ENCODE measurements around the gene CCL11. TPM values are rescaled to one million over a fixed set of nuclear protein-coding genes. Genes with fewer than 3 reads are reported as not detected.

Gene CCL11
- total RNA-seq, 4 donors from 2014 or later = not detected

- Histone ChIP-seq H3K36me3 (no peaks in the 10 kb centered on the region), H3K4me3 (no peak overlapping the region), H3K27me3 (no peaks in the 10 kb centered on the region), H3K4me1 (peaks cover 35% of the 10 kb centered on the region), H3K9me3 (no peaks in the 10 kb centered on the region), H3K27ac (no peak overlapping the region)
- TF ChIP-seq POLR2A (IDR thresholded peaks at IDR 0.05) = no peak
- no peak for TF ChIP-seq EP300 (IDR thresholded peaks at IDR 0.05)
- TF ChIP-seq CTCF (IDR thresholded peaks at IDR 0.05) = no peak
- no peak for TF ChIP-seq POLR2AphosphoS5 (IDR thresholded peaks at IDR 0.05)
- 71% methylated on average over 1 of the region's 1 CpG for WGBS
- no peak for DNase-seq (ENCODE audit: low spot score in 2 of 2)
Observed at GRCh38 chr17:34257986-34258326, 27.6 kb upstream of the CCL11 start.

GRCh38 chr17:34259146-34259545 lies 26.4 kb upstream of the CCL11 start:
- Histone ChIP-seq H3K4me3 (no peak overlapping the region), H3K27ac (no peak overlapping the region), H3K9me3 (no peaks in the 10 kb centered on the region), H3K36me3 (no peaks in the 10 kb centered on the region), H3K27me3 (no peaks in the 10 kb centered on the region), H3K4me1 (peaks cover 24% of the 10 kb centered on the region)
- DNase-seq (ENCODE audit: low spot score in 2 of 2) = no peak
- no peak for TF ChIP-seq CTCF (IDR thresholded peaks at IDR 0.05)
- no peak for TF ChIP-seq POLR2A (IDR thresholded peaks at IDR 0.05)
- no peak for TF ChIP-seq EP300 (IDR thresholded peaks at IDR 0.05)
- TF ChIP-seq POLR2AphosphoS5 (IDR thresholded peaks at IDR 0.05) = no peak

DNA sequence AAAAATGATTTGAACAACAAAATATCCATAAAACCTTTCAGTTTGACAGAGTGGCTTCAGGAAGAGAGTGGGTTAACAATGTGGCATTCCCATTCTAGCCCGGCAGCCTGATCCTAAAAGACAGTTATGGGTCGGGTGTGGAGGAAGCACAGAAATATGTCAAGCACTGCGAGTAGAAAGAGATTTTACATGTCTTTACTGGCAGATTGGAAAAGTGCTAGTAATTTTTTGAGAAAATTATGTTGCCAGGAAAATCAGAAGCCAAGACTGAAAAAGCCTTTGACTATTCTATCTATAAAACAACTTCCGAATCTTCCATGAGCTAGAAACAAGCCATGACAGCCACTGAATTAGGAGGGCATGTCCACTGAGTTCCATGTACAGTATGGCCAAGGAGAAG lies 24.7 kb upstream of the CCL11 start:
- Histone ChIP-seq H3K27me3 (no peaks in the 10 kb centered on the region), H3K36me3 (no peaks in the 10 kb centered on the region), H3K9me3 (no peaks in the 10 kb centered on the region), H3K4me3 (no peak overlapping the region), H3K27ac (no peak overlapping the region), H3K4me1 (peaks cover 7% of the 10 kb centered on the region)
- no peak for TF ChIP-seq CTCF (IDR thresholded peaks at IDR 0.05)
- no peak for TF ChIP-seq POLR2A (IDR thresholded peaks at IDR 0.05)
- TF ChIP-seq POLR2AphosphoS5 (IDR thresholded peaks at IDR 0.05) = no peak
- no peak for TF ChIP-seq EP300 (IDR thresholded peaks at IDR 0.05)
- WGBS = 35% methylated on average over 4 of the region's 4 CpGs
- no peak for DNase-seq (ENCODE audit: low spot score in 2 of 2)

DNA sequence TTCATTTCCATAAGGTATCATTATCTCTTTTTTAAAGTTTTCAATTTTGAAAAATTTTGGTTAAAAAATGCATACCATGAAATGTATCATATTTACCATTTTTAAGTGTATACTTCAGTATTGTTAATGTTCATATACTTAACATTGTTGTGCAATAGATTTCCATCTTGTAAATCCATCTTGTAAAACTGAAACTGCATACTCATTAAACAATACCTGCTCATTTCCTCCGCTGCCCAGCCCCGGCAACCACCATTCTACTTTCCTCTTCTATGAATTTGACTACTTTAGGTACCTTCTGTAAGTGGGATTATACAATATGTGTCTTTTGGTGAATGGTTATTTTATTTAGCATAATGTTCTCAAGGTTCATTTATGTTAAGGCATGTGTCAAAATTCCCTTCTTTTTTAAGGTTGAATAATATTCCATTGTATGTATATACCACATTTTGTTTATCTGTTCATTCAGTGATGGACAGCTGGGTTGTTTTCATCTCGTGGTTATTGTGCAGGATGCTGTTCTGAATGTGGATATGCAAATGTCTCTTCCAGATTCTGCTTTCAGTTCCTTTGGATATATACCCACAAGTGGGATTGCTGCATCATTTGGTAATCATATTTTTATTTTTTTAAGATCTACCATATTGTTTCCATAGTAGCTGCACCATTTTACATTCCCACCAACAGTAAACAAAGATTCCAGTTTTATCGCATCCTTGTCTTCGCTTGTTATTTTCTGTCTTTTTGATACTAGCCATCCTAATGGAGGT lies 23.8 kb upstream of the CCL11 start:
- WGBS = 75% methylated on average over 5 of the region's 5 CpGs
- Histone ChIP-seq H3K4me1 (no peaks in the 10 kb centered on the region), H3K27me3 (no peaks in the 10 kb centered on the region), H3K27ac (no peak overlapping the region), H3K4me3 (no peak overlapping the region), H3K36me3 (no peaks in the 10 kb centered on the region), H3K9me3 (no peaks in the 10 kb centered on the region)
- DNase-seq (ENCODE audit: low spot score in 2 of 2) = no peak
- no peak for TF ChIP-seq POLR2AphosphoS5 (IDR thresholded peaks at IDR 0.05)
- TF ChIP-seq EP300 (IDR thresholded peaks at IDR 0.05) = no peak
- no peak for TF ChIP-seq POLR2A (IDR thresholded peaks at IDR 0.05)
- no peak for TF ChIP-seq CTCF (IDR thresholded peaks at IDR 0.05)

DNA sequence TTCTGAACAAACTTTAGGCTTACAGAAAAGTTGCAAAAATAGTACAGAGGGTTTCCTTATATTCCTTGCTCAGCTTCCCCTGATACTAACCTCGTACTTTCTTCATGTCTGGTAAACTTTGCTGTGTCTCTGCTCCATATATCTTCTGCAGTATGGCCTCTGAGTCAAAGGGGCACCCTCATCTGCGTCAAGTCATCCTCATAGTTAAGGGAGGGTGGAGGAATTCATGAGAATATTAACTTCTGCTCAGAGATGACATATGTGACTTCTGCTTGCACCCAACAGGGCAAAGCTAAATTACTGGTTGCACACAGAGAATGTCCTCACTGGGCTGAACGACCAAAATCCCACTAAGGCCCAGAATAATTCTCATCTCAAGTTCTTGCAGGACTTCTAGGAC lies 19.8 kb upstream of the CCL11 start:
- H3K36me3 ChIP-seq = no peaks in the 10 kb centered on the region
- 45% methylated on average over 3 of the region's 3 CpGs for WGBS
- H3K4me3 ChIP-seq = no peak overlapping the region
- no peaks in the 10 kb centered on the region for H3K9me3 ChIP-seq
- no peak for TF ChIP-seq POLR2AphosphoS5 (IDR thresholded peaks at IDR 0.05)
- TF ChIP-seq EP300 (IDR thresholded peaks at IDR 0.05) = no peak
- no peak for TF ChIP-seq POLR2A (IDR thresholded peaks at IDR 0.05)
- TF ChIP-seq CTCF (IDR thresholded peaks at IDR 0.05) = no peak
- no peak overlapping the region for H3K27ac ChIP-seq
- no peaks in the 10 kb centered on the region for H3K4me1 ChIP-seq
- DNase-seq (ENCODE audit: low spot score in 2 of 2) = no peak
- peaks cover 4% of the 10 kb centered on the region for H3K27me3 ChIP-seq
